ENCODE data around the gene S100A8. TPM values are rescaled to one million over a fixed set of nuclear protein-coding genes. Genes with fewer than 3 reads are reported as not detected.
"Not testable (repeated sequence)": the region's sequence is repeated elsewhere in the genome, so short reads cannot be mapped to it uniquely, and the experiment has no call there.

Gene S100A8
- total RNA-seq, 1 donor from 2014 or later: not detected

GRCh38 chr1:153422450-153423068, 31.7 kb upstream of the S100A8 start:
- Mint-ChIP-seq H3K27me3 (ENCODE audit: low read depth) (peaks cover 52% of the 10 kb centered on the region), H3K9me3 (no peaks in the 10 kb centered on the region), H3K27ac (no peak overlapping the region), H3K4me1 (no peaks in the 10 kb centered on the region), H3K4me3 (no peak overlapping the region), H3K36me3 (no peaks in the 10 kb centered on the region)
- no peak for TF ChIP-seq CTCF (IDR thresholded peaks at IDR 0.05; ENCODE audit: unreplicated experiment)
- DNase-seq (ENCODE audit: low spot score in 2 of 2, unreplicated experiment in 2 of 2): peak; percentile 74 to 92

- Mint-ChIP-seq H3K4me3 (no peak overlapping the region), H3K27ac (no peak overlapping the region), H3K9me3 (no peaks in the 10 kb centered on the region), H3K4me1 (no peaks in the 10 kb centered on the region), H3K36me3 (no peaks in the 10 kb centered on the region), H3K27me3 (ENCODE audit: low read depth) (peaks cover 37% of the 10 kb centered on the region)
- no peak for DNase-seq (ENCODE audit: low spot score in 2 of 2, unreplicated experiment in 2 of 2)
- TF ChIP-seq CTCF (IDR thresholded peaks at IDR 0.05; ENCODE audit: unreplicated experiment): no peak
These were observed 29.4 kb upstream of the S100A8 start for GRCh38 chr1:153420306-153420705.

- peaks cover 29% of the 10 kb centered on the region for H3K27me3 Mint-ChIP-seq (ENCODE audit: low read depth)
- not testable (repeated sequence) for H3K4me1 Mint-ChIP-seq, H3K27ac Mint-ChIP-seq, H3K4me3 Mint-ChIP-seq, H3K9me3 Mint-ChIP-seq, H3K36me3 Mint-ChIP-seq
- DNase-seq (ENCODE audit: low spot score in 2 of 2, unreplicated experiment in 2 of 2): peak in 1 of 2 experiments; percentile 27
These were observed 28.5 kb upstream of the S100A8 start for GRCh38 chr1:153419436-153419793.

GRCh38 chr1:153418758-153419435, 28.0 kb upstream of the S100A8 start:
- not testable (repeated sequence) for H3K36me3 Mint-ChIP-seq; H3K27ac Mint-ChIP-seq; H3K4me1 Mint-ChIP-seq; DNase-seq (ENCODE audit: low spot score in 2 of 2, unreplicated experiment in 2 of 2); H3K9me3 Mint-ChIP-seq; H3K4me3 Mint-ChIP-seq
- peaks cover 27% of the 10 kb centered on the region for H3K27me3 Mint-ChIP-seq (ENCODE audit: low read depth)

GRCh38 chr1:153417136-153417888, 26.4 kb upstream of the S100A8 start:
- no peaks in the 10 kb centered on the region for H3K4me1 Mint-ChIP-seq
- no peak for DNase-seq (ENCODE audit: low spot score in 2 of 2, unreplicated experiment in 2 of 2)
- no peaks in the 10 kb centered on the region for H3K36me3 Mint-ChIP-seq
- no peak for TF ChIP-seq CTCF (IDR thresholded peaks at IDR 0.05; ENCODE audit: unreplicated experiment)
- no peak overlapping the region for H3K27ac Mint-ChIP-seq
- H3K9me3 Mint-ChIP-seq: no peaks in the 10 kb centered on the region
- H3K4me3 Mint-ChIP-seq: no peak overlapping the region
- peaks cover 27% of the 10 kb centered on the region for H3K27me3 Mint-ChIP-seq (ENCODE audit: low read depth)

- peaks cover 5% of the 10 kb centered on the region for H3K9me3 Mint-ChIP-seq
- no peak for TF ChIP-seq CTCF (IDR thresholded peaks at IDR 0.05; ENCODE audit: unreplicated experiment)
- no peak within 1 kb of the TSS for H3K4me3 Mint-ChIP-seq
- no peaks in the 10 kb centered on the region for H3K36me3 Mint-ChIP-seq
- no peak within 1 kb of the TSS for H3K27ac Mint-ChIP-seq
- no peak for DNase-seq (ENCODE audit: low spot score in 2 of 2, unreplicated experiment in 2 of 2)
- H3K4me1 Mint-ChIP-seq: no peaks in the 10 kb centered on the region
- H3K27me3 Mint-ChIP-seq (ENCODE audit: low read depth): peaks cover 25% of the 10 kb centered on the region
These were observed 25.1 kb upstream of the S100A8 start, which contains the start of gene S100A7A for GRCh38 chr1:153415850-153416570. Gene S100A7A, plus strand, starts transcription at chr1:153416520. Its CDS starts 1,563 bp downstream, at chr1:153418083.

GRCh38 chr1:153413961-153414360, 23.1 kb upstream of the S100A8 start:
- not testable (repeated sequence) for H3K36me3 Mint-ChIP-seq; DNase-seq (ENCODE audit: low spot score in 2 of 2, unreplicated experiment in 2 of 2); H3K27ac Mint-ChIP-seq; H3K4me1 Mint-ChIP-seq; H3K4me3 Mint-ChIP-seq; H3K9me3 Mint-ChIP-seq
- peaks cover 24% of the 10 kb centered on the region for H3K27me3 Mint-ChIP-seq (ENCODE audit: low read depth)

GRCh38 chr1:153407274-153407673, 16.4 kb upstream of the S100A8 start:
- H3K27ac Mint-ChIP-seq; H3K36me3 Mint-ChIP-seq; H3K4me3 Mint-ChIP-seq; H3K9me3 Mint-ChIP-seq; H3K4me1 Mint-ChIP-seq; DNase-seq (ENCODE audit: low spot score in 2 of 2, unreplicated experiment in 2 of 2): not testable (repeated sequence)
- peaks cover 36% of the 10 kb centered on the region for H3K27me3 Mint-ChIP-seq (ENCODE audit: low read depth)
